NCI-H2227 (cell line): ENCODE measurements around the gene FPGT.
"Not testable (repeated sequence)": the region's sequence is repeated elsewhere in the genome, so short reads cannot be mapped to it uniquely, and the experiment has no call there.

ENCODE experiments used
- DNase-seq: peaks from one replicate; lab custom pipeline; 2025; ENCODE audit not compliant: unreplicated experiment; lab: John Stamatoyannopoulos, UW

The FPGT gene

GRCh38 chr1:74197657-74198552 is at the start of gene FPGT, which contains the start of gene LRRIQ3:
Gene FPGT, plus strand, starts transcription at chr1:74198242. Its CDS starts 37 bp downstream, at chr1:74198279.
Gene LRRIQ3, minus strand, starts transcription at chr1:74198176. Its CDS starts 14,492 bp downstream, at chr1:74183684.
- peak; percentile 99 for DNase-seq

DNA sequence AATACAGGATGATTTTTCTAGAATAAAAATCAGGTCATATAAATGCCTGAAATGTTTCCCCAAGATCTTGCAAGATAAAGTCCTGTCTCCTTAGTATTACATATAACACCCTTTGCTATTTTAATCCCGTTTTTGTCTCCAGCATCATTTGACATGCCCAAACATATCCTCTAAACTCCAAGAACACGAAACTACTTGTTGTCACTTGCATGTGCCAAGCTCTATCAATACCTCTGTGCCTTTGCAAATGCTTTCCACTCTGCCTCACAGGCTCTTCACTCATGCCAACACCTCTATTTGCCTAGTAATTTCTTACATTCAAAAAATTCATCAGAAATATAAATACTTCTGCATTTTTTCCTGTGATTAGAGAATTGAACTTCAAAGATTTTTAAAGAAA is 38.0 kb upstream of the FPGT start:
- no peak for DNase-seq

- no peak for DNase-seq
Measured at GRCh38 chr1:74161497-74161896, 36.5 kb upstream of the FPGT start.

DNA sequence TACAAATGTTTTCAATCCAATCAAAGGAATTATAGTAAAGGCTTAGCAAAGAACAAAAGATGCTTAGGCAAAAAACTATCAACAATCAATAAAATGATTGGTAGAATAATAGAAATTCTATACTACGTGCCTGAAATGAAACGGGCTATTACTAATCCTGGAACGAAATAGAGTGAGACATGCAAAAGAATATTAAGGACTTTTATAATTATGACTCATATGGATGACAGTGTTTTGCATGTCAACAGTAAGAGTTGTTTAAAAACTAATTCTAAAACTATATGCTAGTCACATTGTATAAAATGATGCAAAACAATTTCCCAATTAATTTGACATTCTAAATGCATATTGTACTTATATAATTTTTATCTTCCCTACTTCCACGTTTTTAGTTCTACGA is 35.7 kb upstream of the FPGT start:
- DNase-seq = no peak

- not testable (repeated sequence) for DNase-seq
Measured at GRCh38 chr1:74174423-74174822, 23.6 kb upstream of the FPGT start.

- no peak for DNase-seq
Measured at GRCh38 chr1:74180490-74180889, 17.6 kb upstream of the FPGT start.

- DNase-seq = no peak
Measured at GRCh38 chr1:74193908-74194307, 4.1 kb upstream of the FPGT start.

- no peak for DNase-seq
Measured at GRCh38 chr1:74195339-74195738, 2.7 kb upstream of the FPGT start.

DNA sequence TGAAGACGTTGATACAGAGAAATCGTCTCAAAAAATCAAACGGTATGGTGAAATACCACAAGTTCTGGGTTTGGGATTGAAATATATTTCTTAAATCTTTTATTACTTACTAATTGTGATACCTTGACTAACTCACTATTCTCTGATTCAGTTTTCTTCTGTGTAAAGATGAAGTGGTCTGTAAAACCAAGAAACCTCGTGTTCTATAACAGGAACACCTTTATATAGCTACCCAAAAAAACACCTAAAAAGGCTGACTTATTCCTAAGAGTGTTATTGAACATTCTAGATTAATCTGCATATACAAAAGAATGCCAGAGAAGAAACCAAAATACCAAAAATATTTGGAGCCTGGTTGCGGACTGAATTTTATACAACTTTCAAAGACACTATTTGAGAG is 787 bp upstream of the FPGT start:
- no peak for DNase-seq

GRCh38 chr1:74199504-74199903 is 1.5 kb downstream of the FPGT start:
- peak; percentile 3 for DNase-seq

GRCh38 chr1:74205266-74205665 is 7.2 kb downstream of the FPGT start:
- DNase-seq = no peak

- no peak for DNase-seq
Measured at GRCh38 chr1:74215229-74215628, 17.2 kb downstream of the FPGT start.

DNA sequence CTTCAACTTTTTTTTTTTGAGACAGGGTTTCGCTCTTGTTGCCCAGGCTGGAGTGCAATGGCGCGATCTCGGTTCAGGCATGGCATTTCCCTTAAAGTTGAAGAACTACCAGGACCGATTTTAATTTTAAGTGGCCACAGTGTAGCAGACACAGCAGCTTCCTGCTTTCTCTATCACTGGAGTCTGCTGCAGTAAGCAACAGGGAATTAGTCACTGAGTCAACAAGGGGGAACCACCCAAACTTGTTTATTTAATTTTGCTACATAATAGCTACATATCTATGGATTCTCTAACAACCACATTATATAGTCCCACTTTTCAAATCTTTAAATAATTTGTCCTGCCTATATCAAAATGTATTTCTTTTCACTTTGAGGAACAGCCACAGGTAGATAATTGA is 24.7 kb downstream of the FPGT start:
- DNase-seq = no peak

- DNase-seq = no peak
Measured at GRCh38 chr1:74223453-74223852, 25.4 kb downstream of the FPGT start.

GRCh38 chr1:74235153-74235552 is 37.1 kb downstream of the FPGT start, which contains the start of gene TNNI3K:
Gene TNNI3K, plus strand, starts transcription at chr1:74235387. Its CDS starts 65 bp downstream, at chr1:74235452.
- DNase-seq = no peak

GRCh38 chr1:74236440-74236839 is 38.4 kb downstream of the FPGT start:
- DNase-seq = no peak

DNA sequence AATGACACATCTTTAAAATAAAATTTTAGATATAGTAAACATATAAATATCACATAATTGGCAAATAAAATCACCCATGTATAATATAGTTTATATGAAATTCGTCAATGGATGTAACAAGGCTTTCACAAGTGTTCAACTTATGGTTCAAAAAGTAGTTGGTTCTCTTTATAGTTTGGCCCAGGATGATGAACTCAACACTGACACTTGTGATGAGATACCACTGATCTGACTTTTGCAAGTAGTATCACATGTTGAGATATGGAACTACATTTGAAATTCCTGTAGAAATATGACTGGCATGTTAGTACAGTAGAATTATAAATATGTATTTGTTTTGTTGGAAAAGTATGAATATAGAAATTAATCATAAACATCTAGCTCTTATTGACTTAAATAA is 39.0 kb downstream of the FPGT start:
- no peak for DNase-seq

- DNase-seq = no peak
Measured at GRCh38 chr1:74237787-74238186, 39.7 kb downstream of the FPGT start.

DNA sequence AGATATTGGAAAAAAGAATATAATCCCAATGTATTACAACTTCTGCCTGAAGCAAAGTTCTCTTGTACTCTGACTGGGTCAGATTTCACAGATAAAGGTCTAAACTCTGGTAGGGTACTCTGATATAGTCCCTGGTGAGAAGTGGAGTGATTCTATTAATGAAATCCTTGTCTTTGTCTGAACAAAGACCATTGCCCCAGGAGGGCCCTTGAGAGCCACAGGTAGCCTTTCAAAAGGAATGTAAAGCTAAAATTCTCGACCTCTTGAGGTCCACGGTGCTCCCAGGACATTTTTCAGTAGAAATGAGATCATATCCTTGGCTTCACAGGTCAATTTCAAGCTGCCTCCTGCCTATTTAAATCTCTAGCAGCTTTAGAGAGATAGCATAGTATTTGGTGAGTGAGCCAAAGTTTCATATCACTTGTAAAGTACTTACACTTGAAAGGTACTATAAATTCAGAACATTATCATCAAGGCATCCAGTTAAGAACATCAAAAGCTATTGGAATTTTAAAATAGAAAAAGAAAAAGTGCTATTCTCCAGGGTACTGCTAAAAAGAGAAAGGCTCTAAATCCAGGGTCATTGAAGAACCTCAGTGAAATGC is 47.2 kb downstream of the FPGT start:
- no peak for DNase-seq

DNA sequence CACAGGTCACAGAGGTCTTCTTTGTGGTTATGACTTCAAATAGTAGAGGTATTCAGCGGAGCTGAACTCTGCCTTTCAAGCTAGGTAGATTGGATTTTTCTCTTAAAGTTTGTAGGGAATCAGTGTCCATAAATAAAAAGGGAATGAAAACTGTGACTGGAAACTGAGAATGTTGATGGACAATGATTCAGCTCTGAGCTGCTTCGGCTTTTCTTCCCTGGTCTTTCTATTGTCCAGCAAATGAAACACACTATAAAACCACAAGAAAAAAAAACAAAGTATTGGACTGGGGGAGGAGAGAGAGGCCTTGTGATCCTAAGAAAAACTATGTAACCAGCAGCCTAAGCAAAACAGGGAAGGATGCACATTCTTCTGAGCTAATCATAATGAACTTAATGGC is 48.3 kb downstream of the FPGT start:
- no peak for DNase-seq

- DNase-seq = no peak
Measured at GRCh38 chr1:74247881-74248528, 50.0 kb downstream of the FPGT start.
